ENCODE data around the gene ERC1. TPM values are rescaled to one million over a fixed set of nuclear protein-coding genes. Genes with fewer than 3 reads are reported as not detected.

ERC1 gene
- total RNA-seq, 6 experiments from 2014 or later: 44.1 to 48.9 (median 47.9) TPM

DNA sequence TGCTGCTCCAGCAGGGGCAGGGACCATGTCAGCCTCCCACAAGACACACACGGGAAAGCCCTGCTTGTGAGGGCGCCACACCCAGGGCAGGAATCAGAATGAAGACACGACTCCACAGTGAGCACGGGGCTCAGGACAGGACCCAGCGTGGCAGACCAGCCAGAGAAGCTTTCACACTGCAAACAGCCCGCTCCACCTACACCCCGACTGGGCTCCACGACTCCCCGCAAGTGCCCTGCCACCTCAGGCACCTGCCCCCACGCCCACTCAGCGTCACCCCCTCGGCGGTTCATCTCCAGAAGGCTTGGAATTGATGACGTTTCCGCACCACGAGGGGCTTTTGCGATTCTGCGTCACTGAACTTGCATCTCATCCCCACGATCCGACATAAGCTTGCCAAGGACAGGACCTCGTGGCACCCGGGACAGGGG lies 512.3 kb downstream of the ERC1 start:
- peaks cover 13% of the 10 kb centered on the region for H3K36me3 Mint-ChIP-seq (ENCODE audit: low read depth)
- DNase-seq: no peak
- no peaks in the 10 kb centered on the region for H3K27me3 Mint-ChIP-seq (ENCODE audit: insufficient read depth)
- peaks cover 17% of the 10 kb centered on the region for H3K4me1 Mint-ChIP-seq (ENCODE audit: low read depth)
- no peak overlapping the region for H3K4me3 Mint-ChIP-seq
- TF ChIP-seq, protein P1, sequence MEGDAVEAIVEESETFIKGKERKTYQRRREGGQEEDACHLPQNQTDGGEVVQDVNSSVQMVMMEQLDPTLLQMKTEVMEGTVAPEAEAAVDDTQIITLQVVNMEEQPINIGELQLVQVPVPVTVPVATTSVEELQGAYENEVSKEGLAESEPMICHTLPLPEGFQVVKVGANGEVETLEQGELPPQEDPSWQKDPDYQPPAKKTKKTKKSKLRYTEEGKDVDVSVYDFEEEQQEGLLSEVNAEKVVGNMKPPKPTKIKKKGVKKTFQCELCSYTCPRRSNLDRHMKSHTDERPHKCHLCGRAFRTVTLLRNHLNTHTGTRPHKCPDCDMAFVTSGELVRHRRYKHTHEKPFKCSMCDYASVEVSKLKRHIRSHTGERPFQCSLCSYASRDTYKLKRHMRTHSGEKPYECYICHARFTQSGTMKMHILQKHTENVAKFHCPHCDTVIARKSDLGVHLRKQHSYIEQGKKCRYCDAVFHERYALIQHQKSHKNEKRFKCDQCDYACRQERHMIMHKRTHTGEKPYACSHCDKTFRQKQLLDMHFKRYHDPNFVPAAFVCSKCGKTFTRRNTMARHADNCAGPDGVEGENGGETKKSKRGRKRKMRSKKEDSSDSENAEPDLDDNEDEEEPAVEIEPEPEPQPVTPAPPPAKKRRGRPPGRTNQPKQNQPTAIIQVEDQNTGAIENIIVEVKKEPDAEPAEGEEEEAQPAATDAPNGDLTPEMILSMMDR (IDR thresholded peaks at IDR 0.05): no peak
- H3K9me3 Mint-ChIP-seq: peaks cover 4% of the 10 kb centered on the region; the same call in 1 of the 2 replicates
- no peak overlapping the region for H3K27ac Mint-ChIP-seq

DNA sequence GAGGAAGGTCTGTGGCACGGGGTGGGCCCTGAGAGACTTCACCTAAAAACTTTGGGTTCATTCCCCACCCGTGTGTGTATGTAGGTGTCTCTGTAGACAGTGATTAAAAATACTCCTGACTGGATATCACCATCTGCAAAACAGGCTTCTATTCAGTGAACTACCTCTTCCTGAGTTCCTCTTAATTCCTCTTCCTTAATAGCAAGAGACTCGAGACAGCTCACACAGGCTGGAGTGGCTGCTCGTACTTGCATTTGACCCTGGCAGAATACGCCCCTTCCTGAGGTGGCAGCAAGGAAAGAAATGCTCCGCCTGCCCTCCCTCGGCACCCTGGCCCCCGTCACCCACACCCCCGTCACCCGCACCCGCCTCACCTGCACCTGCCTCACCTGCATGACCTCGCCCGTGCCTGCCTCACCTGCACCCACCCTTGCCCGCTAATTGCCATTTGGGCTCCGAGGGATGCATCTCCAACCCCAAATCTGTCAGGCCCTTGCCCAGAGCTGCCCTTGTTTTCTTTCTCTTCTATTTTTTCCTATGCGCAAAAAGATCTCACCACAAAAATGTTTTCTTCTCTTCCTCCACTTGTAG lies 513.4 kb downstream of the ERC1 start:
- no peak overlapping the region for H3K27ac Mint-ChIP-seq
- H3K4me3 Mint-ChIP-seq: no peak overlapping the region
- TF ChIP-seq, protein P1 (IDR thresholded peaks at IDR 0.05): no peak
- H3K4me1 Mint-ChIP-seq (ENCODE audit: low read depth): peaks cover 15% of the 10 kb centered on the region
- H3K9me3 Mint-ChIP-seq: peaks cover 4% of the 10 kb centered on the region; the same call in 1 of the 2 replicates
- DNase-seq: no peak
- no peaks in the 10 kb centered on the region for H3K27me3 Mint-ChIP-seq (ENCODE audit: insufficient read depth)
- peaks cover 13% of the 10 kb centered on the region; the same call in 1 of the 2 replicates for H3K36me3 Mint-ChIP-seq (ENCODE audit: low read depth)

DNA sequence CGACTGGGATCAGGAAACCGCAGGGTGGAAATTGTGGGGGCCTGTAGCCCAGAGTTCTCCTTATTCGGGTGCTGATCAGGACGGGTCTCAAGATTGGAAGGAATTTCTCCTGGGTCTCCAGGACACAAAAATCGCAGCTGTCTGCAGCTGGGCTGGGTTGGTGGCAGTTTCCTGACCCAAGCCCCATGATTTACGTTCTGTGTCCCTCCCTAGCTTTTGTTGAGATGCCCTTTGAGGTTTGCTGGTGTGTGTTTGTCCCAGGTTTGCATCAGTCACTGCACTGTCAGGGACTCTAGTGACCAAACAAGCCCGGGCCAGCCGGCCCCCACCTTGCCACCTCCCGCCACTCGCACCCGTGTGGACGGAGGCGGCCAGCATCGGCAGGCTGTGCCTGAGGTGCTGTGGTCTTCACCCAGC lies 513.9 kb downstream of the ERC1 start:
- no peak for DNase-seq

DNA sequence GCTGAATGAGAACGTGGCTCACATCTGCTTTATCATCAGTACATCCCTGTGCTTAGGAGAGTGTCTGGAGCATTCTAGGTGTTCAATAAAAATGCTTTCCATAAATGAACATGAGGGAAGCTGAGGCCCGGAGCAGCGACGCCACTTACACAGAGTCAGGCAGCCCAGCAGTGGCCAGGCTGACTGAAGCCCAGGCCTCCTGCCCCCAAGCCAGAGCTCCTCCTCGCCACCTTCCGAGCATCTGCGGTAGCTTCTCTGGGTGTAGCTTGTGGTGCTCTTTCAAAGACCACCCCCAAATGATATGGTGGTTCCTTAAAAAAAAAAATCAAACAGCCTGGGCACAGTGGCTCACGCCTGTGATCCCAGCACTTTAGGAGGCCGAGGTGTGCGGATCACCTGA lies 514.6 kb downstream of the ERC1 start:
- TF ChIP-seq, protein P1 (IDR thresholded peaks at IDR 0.05): no peak
- H3K9me3 Mint-ChIP-seq: no peaks in the 10 kb centered on the region
- H3K36me3 Mint-ChIP-seq (ENCODE audit: low read depth): 0 out of 2 replicates have a peak, but pooled peaks cover 1% of the 10 kb centered on the region
- DNase-seq: no peak
- H3K4me3 Mint-ChIP-seq: no peak overlapping the region
- H3K27me3 Mint-ChIP-seq (ENCODE audit: insufficient read depth): no peaks in the 10 kb centered on the region
- no peak overlapping the region for H3K27ac Mint-ChIP-seq
- H3K4me1 Mint-ChIP-seq (ENCODE audit: low read depth): peaks cover 3% of the 10 kb centered on the region

More for the DNA sequence above, 513.9 kb downstream of the ERC1 start:
- Mint-ChIP-seq H3K4me3 (no peak overlapping the region), H3K9me3 (peaks cover 2% of the 10 kb centered on the region; the same call in 1 of the 2 replicates), H3K27ac (no peak overlapping the region), H3K4me1 (ENCODE audit: low read depth) (peaks cover 10% of the 10 kb centered on the region), H3K27me3 (ENCODE audit: insufficient read depth) (no peaks in the 10 kb centered on the region), H3K36me3 (ENCODE audit: low read depth) (peaks cover 8% of the 10 kb centered on the region; the same call in 1 of the 2 replicates)
- TF ChIP-seq, protein P1 (IDR thresholded peaks at IDR 0.05): no peak

DNA sequence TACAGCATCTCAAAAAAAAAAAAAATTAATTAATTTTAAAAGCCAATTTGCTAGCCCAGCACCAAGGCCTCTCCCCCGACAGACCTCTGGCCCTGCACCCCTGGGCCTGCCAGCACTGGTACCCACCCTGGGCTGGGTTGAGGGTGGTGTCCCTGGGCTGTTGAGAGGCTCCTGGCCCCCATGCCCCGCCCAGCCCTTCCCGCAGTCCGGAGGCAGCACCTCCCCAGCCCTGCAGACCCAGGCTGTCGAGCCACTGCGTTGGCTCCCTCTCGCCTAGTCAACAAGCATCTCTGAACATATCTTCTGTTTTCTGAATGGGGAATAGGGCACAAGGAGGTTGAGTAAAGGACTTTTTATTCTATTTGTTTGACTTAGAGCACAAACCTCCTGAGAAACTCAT lies 516.3 kb downstream of the ERC1 start:
- H3K4me1 Mint-ChIP-seq (ENCODE audit: low read depth): peaks cover 6% of the 10 kb centered on the region
- TF ChIP-seq, protein P1 (IDR thresholded peaks at IDR 0.05): no peak
- H3K9me3 Mint-ChIP-seq: no peaks in the 10 kb centered on the region
- DNase-seq: no peak
- no peak overlapping the region for H3K4me3 Mint-ChIP-seq
- peaks cover 4% of the 10 kb centered on the region; the same call in 1 of the 2 replicates for H3K36me3 Mint-ChIP-seq (ENCODE audit: low read depth)
- no peaks in the 10 kb centered on the region; the same call in 1 of the 2 replicates for H3K27me3 Mint-ChIP-seq (ENCODE audit: insufficient read depth)
- no peak overlapping the region for H3K27ac Mint-ChIP-seq

Data from HFFc6 (cell line).